Panc1 (cell line): ENCODE measurements around the gene STK4. TPM values are rescaled to one million over a fixed set of nuclear protein-coding genes. Genes with fewer than 3 reads are reported as not detected.

ENCODE experiments used
- ATAC-seq: fragments of 200-7000 bp; cut with Tn5 transposase; 2 replicates; pipeline ENCODE4 v1.9.1; 2020; ENCODE audit warnings: mild to moderate bottlenecking, moderate library complexity
- Bru-seq: library from RNA; stranded (reverse); fragments of 400-500 nt; gene quantifications from one replicate; lab custom pipeline; 2021; lab: Mats Ljungman, UMichigan
- BruChase-seq, 2 experiments: library from RNA; stranded (reverse); fragments of 400-500 nt; gene quantifications; one replicate each; lab custom pipeline; 2021; lab: Mats Ljungman, UMichigan
- BruUV-seq: library from RNA; stranded (reverse); fragments of 400-500 nt; replicated peaks from 2 replicates; lab custom pipeline; 2021; lab: Mats Ljungman, UMichigan
- CTCF ChIA-PET: fragments of 300-600 bp; sonication (Branson Sonifier 250); formaldehyde crosslinking; loops from one replicate; lab custom pipeline; 2022; ENCODE audit warnings: antibody characterized with exemption; lab: Charles Lee
- POLR2A ChIA-PET: fragments of 300-600 bp; sonication (Branson Sonifier 250); formaldehyde crosslinking; loops from one replicate; lab custom pipeline; 2022; ENCODE audit warnings: antibody characterized with exemption; lab: Charles Lee
- DNase-seq: peaks from one replicate; pipeline ENCODE4 v3.0.0-alpha.2; 2010; ENCODE audit warnings: low read depth, low spot score
- H3K27ac ChIP-seq: 2 replicates; pipeline ENCODE4 v1.5.1; 2011; ENCODE audit warnings: mild to moderate bottlenecking, low read length, inconsistent platforms
- H3K27me3 ChIP-seq: fragments of 200-500 bp; sonication (Bioruptor generic); 2 replicates; pipeline ENCODE4 v1.6.0; 2014; ENCODE audit warnings: low read length, inconsistent platforms; ENCODE audit not compliant: control insufficient read depth, insufficient read depth
- H3K36me3 ChIP-seq: fragments of 200-500 bp; sonication (Bioruptor generic); 2 replicates; pipeline ENCODE4 v1.5.1; 2014; ENCODE audit warnings: inconsistent platforms, mild to moderate bottlenecking, low read length, moderate library complexity; ENCODE audit not compliant: control insufficient read depth, insufficient read depth
- H3K4me1 ChIP-seq: 2 replicates; pipeline ENCODE4 v1.5.1; 2011; ENCODE audit warnings: inconsistent platforms, mild to moderate bottlenecking, low read length, moderate library complexity; ENCODE audit not compliant: control insufficient read depth, insufficient read depth
- H3K4me3 ChIP-seq, 2 experiments: 2 replicates each; pipeline ENCODE4 v1.5.1; 2011 to 2012; ENCODE audit warnings: low read depth in 2 of 2, low read length in 2 of 2, mild to moderate bottlenecking in 2 of 2, inconsistent platforms in 1 of 2, moderate library complexity in 1 of 2
- H3K9me3 ChIP-seq: fragments of 200-500 bp; sonication (Bioruptor generic); 2 replicates; pipeline ENCODE4 v1.5.1; 2014; ENCODE audit warnings: low read depth, mild to moderate bottlenecking, inconsistent platforms, low read length, moderate library complexity; ENCODE audit not compliant: control insufficient read depth, insufficient read depth
- POLR2AphosphoS5 ChIP-seq: IDR thresholded peaks from 2 replicates; pipeline ENCODE4 v1.6.1; 2012; ENCODE audit warnings: mild to moderate bottlenecking, low read depth, low read length, moderate library complexity
- SIN3A ChIP-seq: IDR thresholded peaks from 2 replicates; pipeline ENCODE4 v1.6.1; 2012; ENCODE audit warnings: low read depth, mild to moderate bottlenecking, low read length, moderate library complexity, borderline replicate concordance; ENCODE audit not compliant: insufficient read depth
- TCF7L2 ChIP-seq: IDR thresholded peaks from 2 replicates; pipeline ENCODE4 v1.6.1; 2011; ENCODE audit warnings: mild to moderate bottlenecking, low read depth, low read length, inconsistent platforms
- in situ Hi-C: cut with HindIII; loops from 2 replicates; pipeline ENCODE4 v1.10.0; 2016; ENCODE audit warnings: low sequenced_read_pairs, low pct_unique_long_range_greater_than_20kb
- intact Hi-C: fragments of 100-400 bp; cut with micrococcal nuclease; formaldehyde crosslinking; loops from one replicate; pipeline ENCODE4 v1.10.0; 2022; ENCODE audit not compliant: unreplicated experiment
- long read RNA-seq: library from polyadenylated mRNA; unstranded; transcript quantifications from one replicate; pipeline ENCODE4 v2.0.0, GENCODE V29; 2021; ENCODE audit not compliant: unreplicated experiment
- polyA plus RNA-seq: library from polyadenylated mRNA; unstranded; fragments of >200 nt; gene quantifications from one replicate; pipeline ENCODE4 v1.2.1, GENCODE V29; 2012; ENCODE audit warnings: missing spikeins; ENCODE audit not compliant: insufficient read length
- total RNA-seq: library from RNA; stranded (reverse); gene quantifications from one replicate; pipeline ENCODE4 v1.2.1, GENCODE V29; 2021; ENCODE audit not compliant: unreplicated experiment
- TF ChIP-seq, protein P1 (sequence below): fragments of 450-650 bp; IDR thresholded peaks from 2 replicates; pipeline ENCODE4 v1.5.1; 2017; ENCODE audit warnings: mild to moderate bottlenecking
- TF ChIP-seq, protein P2 (sequence below), 2 experiments: IDR thresholded peaks; 2 replicates each; pipeline ENCODE4 v1.6.1; 2011 to 2012; ENCODE audit warnings: low read depth in 2 of 2, control low read depth in 1 of 2, low read length in 1 of 2, mild to moderate bottlenecking in 1 of 2, moderate library complexity in 1 of 2; ENCODE audit not compliant: insufficient read depth in 1 of 2

STK4 gene
- total RNA-seq: 50.2 TPM
- polyA plus RNA-seq: 15.0 TPM
- Bru-seq, nascent RNA: percentile 86 among the genes with signal in this experiment
- BruChase-seq, experiment 1, labeled RNA remaining after a 2-hour chase: percentile 86 among the genes with signal in this experiment
- BruChase-seq, experiment 2, labeled RNA remaining after a 6-hour chase: percentile 91 among the genes with signal in this experiment
- long read RNA-seq, full-length matches to known transcripts: 36 of 78 reads
- long read RNA-seq, partial matches to known transcripts: 20 of 78 reads
- long read RNA-seq, other reads (novel, unspliced or antisense): 22 of 78 reads

DNA sequence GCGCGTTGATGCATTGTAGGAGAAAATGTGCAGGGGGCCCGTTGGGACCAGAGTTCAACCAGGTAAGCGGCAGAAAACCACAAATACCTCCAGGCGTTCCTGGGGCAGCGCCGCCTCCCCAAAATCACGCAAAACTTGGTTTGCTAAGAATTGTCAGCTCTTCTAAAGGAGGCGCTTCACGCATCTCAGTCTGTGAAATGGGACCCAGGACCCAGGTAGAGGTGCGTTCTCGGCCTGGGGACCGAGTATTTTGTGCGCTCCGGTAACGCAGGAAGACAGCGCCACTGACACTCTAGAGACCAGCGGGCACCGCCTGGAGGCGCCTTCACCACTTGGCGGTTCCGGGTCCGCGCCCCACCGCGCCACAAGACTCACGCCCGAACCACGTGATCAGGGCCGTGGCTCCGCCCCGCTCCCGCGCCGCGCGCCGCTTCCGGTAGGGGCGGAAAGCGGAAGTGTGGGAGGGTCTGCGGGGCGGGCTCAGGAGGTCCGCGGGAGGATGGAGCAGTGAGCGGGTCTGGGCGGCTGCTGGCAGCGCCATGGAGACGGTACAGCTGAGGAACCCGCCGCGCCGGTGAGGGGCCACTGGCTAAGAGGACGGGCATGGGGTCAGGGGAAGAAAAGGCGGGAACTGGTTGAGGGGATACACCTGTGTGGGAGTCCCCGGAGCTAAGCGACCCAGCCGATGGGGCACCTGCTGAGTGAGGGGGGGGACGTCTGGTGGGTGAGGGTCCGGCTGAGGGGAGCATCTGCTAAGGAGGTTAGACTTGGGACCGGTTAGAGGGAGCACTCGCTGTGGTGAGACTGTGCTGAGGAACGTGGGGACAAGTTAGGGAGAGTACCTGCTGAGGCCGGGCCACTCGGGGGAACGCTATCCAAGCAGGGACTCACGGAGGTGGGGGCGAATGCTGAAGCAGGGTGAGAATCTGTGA, at the start of gene STK4:
Gene STK4 (plus strand): TSS at position 483 of the 932 bp plus-strand sequence. CDS start 57 bp downstream, at position 540.
- TF ChIP-seq, protein P1, sequence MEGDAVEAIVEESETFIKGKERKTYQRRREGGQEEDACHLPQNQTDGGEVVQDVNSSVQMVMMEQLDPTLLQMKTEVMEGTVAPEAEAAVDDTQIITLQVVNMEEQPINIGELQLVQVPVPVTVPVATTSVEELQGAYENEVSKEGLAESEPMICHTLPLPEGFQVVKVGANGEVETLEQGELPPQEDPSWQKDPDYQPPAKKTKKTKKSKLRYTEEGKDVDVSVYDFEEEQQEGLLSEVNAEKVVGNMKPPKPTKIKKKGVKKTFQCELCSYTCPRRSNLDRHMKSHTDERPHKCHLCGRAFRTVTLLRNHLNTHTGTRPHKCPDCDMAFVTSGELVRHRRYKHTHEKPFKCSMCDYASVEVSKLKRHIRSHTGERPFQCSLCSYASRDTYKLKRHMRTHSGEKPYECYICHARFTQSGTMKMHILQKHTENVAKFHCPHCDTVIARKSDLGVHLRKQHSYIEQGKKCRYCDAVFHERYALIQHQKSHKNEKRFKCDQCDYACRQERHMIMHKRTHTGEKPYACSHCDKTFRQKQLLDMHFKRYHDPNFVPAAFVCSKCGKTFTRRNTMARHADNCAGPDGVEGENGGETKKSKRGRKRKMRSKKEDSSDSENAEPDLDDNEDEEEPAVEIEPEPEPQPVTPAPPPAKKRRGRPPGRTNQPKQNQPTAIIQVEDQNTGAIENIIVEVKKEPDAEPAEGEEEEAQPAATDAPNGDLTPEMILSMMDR: peak; percentile 72
- TF ChIP-seq, protein P2, sequence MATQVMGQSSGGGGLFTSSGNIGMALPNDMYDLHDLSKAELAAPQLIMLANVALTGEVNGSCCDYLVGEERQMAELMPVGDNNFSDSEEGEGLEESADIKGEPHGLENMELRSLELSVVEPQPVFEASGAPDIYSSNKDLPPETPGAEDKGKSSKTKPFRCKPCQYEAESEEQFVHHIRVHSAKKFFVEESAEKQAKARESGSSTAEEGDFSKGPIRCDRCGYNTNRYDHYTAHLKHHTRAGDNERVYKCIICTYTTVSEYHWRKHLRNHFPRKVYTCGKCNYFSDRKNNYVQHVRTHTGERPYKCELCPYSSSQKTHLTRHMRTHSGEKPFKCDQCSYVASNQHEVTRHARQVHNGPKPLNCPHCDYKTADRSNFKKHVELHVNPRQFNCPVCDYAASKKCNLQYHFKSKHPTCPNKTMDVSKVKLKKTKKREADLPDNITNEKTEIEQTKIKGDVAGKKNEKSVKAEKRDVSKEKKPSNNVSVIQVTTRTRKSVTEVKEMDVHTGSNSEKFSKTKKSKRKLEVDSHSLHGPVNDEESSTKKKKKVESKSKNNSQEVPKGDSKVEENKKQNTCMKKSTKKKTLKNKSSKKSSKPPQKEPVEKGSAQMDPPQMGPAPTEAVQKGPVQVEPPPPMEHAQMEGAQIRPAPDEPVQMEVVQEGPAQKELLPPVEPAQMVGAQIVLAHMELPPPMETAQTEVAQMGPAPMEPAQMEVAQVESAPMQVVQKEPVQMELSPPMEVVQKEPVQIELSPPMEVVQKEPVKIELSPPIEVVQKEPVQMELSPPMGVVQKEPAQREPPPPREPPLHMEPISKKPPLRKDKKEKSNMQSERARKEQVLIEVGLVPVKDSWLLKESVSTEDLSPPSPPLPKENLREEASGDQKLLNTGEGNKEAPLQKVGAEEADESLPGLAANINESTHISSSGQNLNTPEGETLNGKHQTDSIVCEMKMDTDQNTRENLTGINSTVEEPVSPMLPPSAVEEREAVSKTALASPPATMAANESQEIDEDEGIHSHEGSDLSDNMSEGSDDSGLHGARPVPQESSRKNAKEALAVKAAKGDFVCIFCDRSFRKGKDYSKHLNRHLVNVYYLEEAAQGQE (IDR thresholded peaks at IDR 0.05; ENCODE audit: insufficient read depth in 1 of 2, low read depth in 2 of 2, low read length in 1 of 2): no peak
- TF ChIP-seq SIN3A: 0 out of 2 replicates have a peak, but pooled peaks have one; percentile 41
- TF ChIP-seq TCF7L2: no peak
- peak; percentile 73; the same call in 1 of the 2 replicates for TF ChIP-seq POLR2AphosphoS5
- H3K4me1 ChIP-seq: peaks cover 31% of the 10 kb centered on the region
- H3K9me3 ChIP-seq: no peaks in the 10 kb centered on the region
- H3K4me3 ChIP-seq: peak within 1 kb of the TSS; percentile 94 to 99
- ATAC-seq: peak; percentile 98
- H3K27ac ChIP-seq: peak within 1 kb of the TSS; percentile 88
- ChIA-PET POLR2A (interaction anchor here (0.6 kb wide), 1 partner anchor 536 kb away, joined by 3 read pairs; no protein-coding TSS in a partner anchor), CTCF (no interaction called here)
- in situ Hi-C loops: no loop called here
- intact Hi-C loops: no loop called here
- DNase-seq: peak; percentile 69
- H3K27me3 ChIP-seq: no peaks in the 10 kb centered on the region
- BruUV-seq: no TSS peak
- peaks cover 3% of the 10 kb centered on the region; the same call in 1 of the 2 replicates for H3K36me3 ChIP-seq

DNA sequence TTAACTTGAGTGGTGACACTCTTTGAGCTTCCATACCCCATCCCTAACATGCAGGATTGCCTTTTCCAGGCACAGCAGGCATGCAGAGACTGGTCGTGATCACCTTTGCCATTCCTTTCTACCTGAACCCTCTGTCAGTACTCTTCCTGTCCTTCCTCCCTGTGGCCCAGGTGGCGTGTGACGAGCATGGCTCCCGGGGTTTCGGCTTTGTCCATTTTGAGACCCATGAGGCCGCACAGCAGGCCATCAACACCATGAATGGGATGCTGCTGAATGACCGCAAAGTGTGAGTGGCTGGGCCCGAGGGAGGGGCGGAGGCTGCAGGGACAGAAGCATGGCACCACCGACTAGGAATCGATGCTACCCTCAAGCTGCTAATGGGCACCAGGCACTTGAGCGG, 49.7 kb upstream of the STK4 start:
- ATAC-seq (no peak), DNase-seq (no peak)
- ChIA-PET CTCF (no interaction called here), POLR2A (interaction anchor here (0.6 kb wide), 1 partner anchor 42 kb away, joined by 3 read pairs; no protein-coding TSS in a partner anchor)
- in situ Hi-C loops (no loop called here), intact Hi-C loops (no loop called here)
- Histone ChIP-seq H3K9me3 (no peaks in the 10 kb centered on the region), H3K4me3 (no peak overlapping the region), H3K27ac (no peak overlapping the region), H3K36me3 (peaks cover 6% of the 10 kb centered on the region; the same call in 1 of the 2 replicates), H3K4me1 (no peaks in the 10 kb centered on the region), H3K27me3 (no peaks in the 10 kb centered on the region)
- no TSS peak for BruUV-seq
- TF ChIP-seq, protein P1: no peak
- TF ChIP-seq POLR2AphosphoS5 (no peak), TCF7L2 (no peak), SIN3A (no peak)
- TF ChIP-seq, protein P2 (IDR thresholded peaks at IDR 0.05; ENCODE audit: insufficient read depth in 1 of 2, low read depth in 2 of 2, low read length in 1 of 2): no peak
